Activated CD4-positive, alpha-beta T cell treated with anti-CD3 and anti-CD28 coated beads for 36 hours (primary cell): Measurements from ENCODE around the gene CR1L. TPM values are rescaled to one million over a fixed set of nuclear protein-coding genes. Genes with fewer than 3 reads are reported as not detected.
A peak's percentile ranks its signal among the peaks of the same experiment; 100 is the strongest.
"Not testable (repeated sequence)": the region's sequence is repeated elsewhere in the genome, so short reads cannot be mapped to it uniquely, and the experiment has no call there.

Experiments used
- ATAC-seq: fragments of 200-7000 bp; cut with Tn5 transposase; one replicate; pipeline ENCODE4 v1.10.0; 2021; ENCODE audit warnings: mild to moderate bottlenecking, moderate library complexity
- CTCF ChIA-PET: fragments of 350-600 bp; sonication (Branson Sonifier 250); formaldehyde crosslinking; loops from one replicate; lab custom pipeline; 2021; ENCODE audit warnings: antibody characterized with exemption; lab: Charles Lee
- POLR2A ChIA-PET: fragments of 350-600 bp; sonication (Branson Sonifier 250); formaldehyde crosslinking; loops from one replicate; lab custom pipeline; 2021; ENCODE audit warnings: antibody characterized with exemption, inconsistent platforms; lab: Charles Lee
- DNase-seq: peaks from one replicate; pipeline ENCODE4 v3.0.0-alpha.2; 2020
- H3K27ac Mint-ChIP-seq: one replicate; pipeline ENCODE4 v1.8.0; 2021; ENCODE audit warnings: mixed read lengths
- H3K27me3 Mint-ChIP-seq: one replicate; pipeline ENCODE4 v1.8.0; 2021; ENCODE audit warnings: mixed read lengths
- H3K36me3 Mint-ChIP-seq: one replicate; pipeline ENCODE4 v1.8.0; 2021; ENCODE audit warnings: low read depth, mixed read lengths
- H3K4me1 Mint-ChIP-seq: one replicate; pipeline ENCODE4 v1.8.0; 2021; ENCODE audit warnings: mixed read lengths
- H3K4me3 Mint-ChIP-seq: one replicate; pipeline ENCODE4 v1.8.0; 2021; ENCODE audit warnings: mild to moderate bottlenecking, moderate library complexity, mixed read lengths
- H3K9me3 Mint-ChIP-seq: one replicate; pipeline ENCODE4 v1.8.0; 2021; ENCODE audit warnings: low read depth, mixed read lengths
- intact Hi-C, 2 experiments: fragments of 100-400 bp; cut with DNase I in 1 of 2; cut with micrococcal nuclease in 1 of 2; formaldehyde crosslinking; loops; one replicate each; pipeline versions ENCODE4 v1.14.2 to v1.15.1; 2022 to 2024; cut with DNase I, micrococcal nuclease
- total RNA-seq, 2 experiments: library from RNA; stranded (reverse); gene quantifications; one replicate each; pipeline ENCODE4 v1.2.3, GENCODE V29; 2021

CR1L gene
- total RNA-seq: not detected

DNA sequence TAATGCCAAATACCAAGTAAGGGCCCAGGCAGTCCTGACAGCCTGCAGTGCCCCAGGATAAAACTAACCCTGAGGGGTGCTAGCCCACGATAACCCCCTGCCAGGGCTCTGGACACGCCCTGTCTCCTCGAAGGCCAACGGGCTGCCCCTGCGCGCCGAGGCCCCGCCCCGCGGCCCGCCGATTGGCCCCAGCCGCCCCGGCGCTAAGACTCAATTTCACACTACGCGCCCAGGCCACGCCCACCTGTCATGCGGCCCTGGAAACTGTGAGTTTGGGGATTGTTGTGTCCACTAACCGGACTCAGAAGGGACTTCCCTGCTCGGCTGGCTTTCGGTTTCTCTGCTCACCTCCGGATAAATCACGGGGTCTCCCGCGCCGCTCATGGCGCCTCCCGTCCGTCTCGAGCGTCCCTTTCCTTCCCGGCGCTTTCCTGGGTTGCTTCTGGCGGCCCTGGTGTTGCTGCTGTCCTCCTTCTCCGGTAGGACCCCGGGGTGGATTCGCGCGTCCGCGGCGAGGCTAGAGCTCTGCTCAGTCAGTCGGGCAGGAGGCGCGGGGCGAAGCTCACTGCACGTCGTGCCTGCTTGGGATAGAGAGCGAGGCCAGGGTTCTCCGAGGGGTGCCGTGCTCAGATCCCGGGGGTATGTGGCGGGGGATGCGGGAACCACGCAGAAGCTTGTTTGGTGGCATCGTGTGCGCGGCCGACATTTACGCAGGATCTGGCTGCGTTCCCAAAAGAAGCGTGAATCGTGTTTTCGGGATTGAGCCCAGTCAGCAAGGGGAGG is at the start of gene CR1L:
Gene CR1L, plus strand, starts transcription at position 282 of the 783 bp plus-strand sequence. Its CDS starts 101 bp downstream, at position 383.
- H3K4me1 Mint-ChIP-seq: peaks cover 8% of the 10 kb centered on the region
- ATAC-seq: peak; percentile 100
- no peak within 1 kb of the TSS for H3K27ac Mint-ChIP-seq
- H3K27me3 Mint-ChIP-seq: peaks cover 15% of the 10 kb centered on the region
- DNase-seq: peak; percentile 88
- no peaks in the 10 kb centered on the region for H3K36me3 Mint-ChIP-seq
- ChIA-PET POLR2A (no interaction called here), CTCF (interaction anchor here (0.8 kb wide), 1 partner anchor 25 kb away, joined by 3 read pairs; no protein-coding TSS in a partner anchor)
- H3K9me3 Mint-ChIP-seq: no peaks in the 10 kb centered on the region
- peak within 1 kb of the TSS; percentile 64 for H3K4me3 Mint-ChIP-seq
- intact Hi-C loops: loop anchor here in 1 of 2 experiments (5.0 kb wide), 2 partner anchors 152 to 442 kb away; no protein-coding TSS in a partner anchor

GRCh38 chr1:207603777-207604176 is 41.2 kb upstream of the CR1L start:
- no peaks in the 10 kb centered on the region for H3K27me3 Mint-ChIP-seq
- ChIA-PET CTCF (no interaction called here), POLR2A (no interaction called here)
- no peak overlapping the region for H3K4me3 Mint-ChIP-seq
- no peak for DNase-seq
- intact Hi-C loops: no loop called here
- ATAC-seq: no peak
- H3K36me3 Mint-ChIP-seq: no peaks in the 10 kb centered on the region
- no peaks in the 10 kb centered on the region for H3K4me1 Mint-ChIP-seq
- H3K9me3 Mint-ChIP-seq: no peaks in the 10 kb centered on the region
- no peak overlapping the region for H3K27ac Mint-ChIP-seq

- POLR2A ChIA-PET: no interaction called here
- no peaks in the 10 kb centered on the region for H3K9me3 Mint-ChIP-seq
- ATAC-seq (no peak), DNase-seq (no peak)
- H3K36me3 Mint-ChIP-seq: no peaks in the 10 kb centered on the region
- CTCF ChIA-PET: interaction anchor here (1.0 to 2.9 kb wide), 3 partner anchors 14 to 184 kb away, joined by 3 to 7 read pairs (median 7); no protein-coding TSS in a partner anchor
- no peaks in the 10 kb centered on the region for H3K4me1 Mint-ChIP-seq
- no peak overlapping the region for H3K27ac Mint-ChIP-seq
- no peaks in the 10 kb centered on the region for H3K27me3 Mint-ChIP-seq
- intact Hi-C loops: no loop called here
- H3K4me3 Mint-ChIP-seq: no peak overlapping the region
Measured at GRCh38 chr1:207605444-207606361, 39.2 kb upstream of the CR1L start.

- H3K27me3 Mint-ChIP-seq: no peaks in the 10 kb centered on the region
- ChIA-PET CTCF (interaction anchor here (2.9 kb wide), 1 partner anchor 14 kb away, joined by 7 read pairs; no protein-coding TSS in a partner anchor), POLR2A (no interaction called here)
- H3K9me3 Mint-ChIP-seq: no peaks in the 10 kb centered on the region
- DNase-seq (no peak), ATAC-seq (no peak)
- no peak overlapping the region for H3K27ac Mint-ChIP-seq
- H3K4me1 Mint-ChIP-seq: no peaks in the 10 kb centered on the region
- H3K4me3 Mint-ChIP-seq: no peak overlapping the region
- H3K36me3 Mint-ChIP-seq: no peaks in the 10 kb centered on the region
- intact Hi-C loops: no loop called here
Measured at GRCh38 chr1:207606362-207606755, 38.6 kb upstream of the CR1L start.

GRCh38 chr1:207612762-207613161 is 32.2 kb upstream of the CR1L start:
- CTCF ChIA-PET: interaction anchor here (1.0 kb wide), 1 partner anchor 17 kb away, joined by 3 read pairs; no protein-coding TSS in a partner anchor
- POLR2A ChIA-PET: no interaction called here
- DNase-seq: no peak
- no peak overlapping the region for H3K27ac Mint-ChIP-seq
- H3K4me3 Mint-ChIP-seq: no peak overlapping the region
- H3K27me3 Mint-ChIP-seq: no peaks in the 10 kb centered on the region
- H3K9me3 Mint-ChIP-seq: peaks cover 3% of the 10 kb centered on the region
- no peaks in the 10 kb centered on the region for H3K36me3 Mint-ChIP-seq
- no peaks in the 10 kb centered on the region for H3K4me1 Mint-ChIP-seq
- intact Hi-C loops: no loop called here
- ATAC-seq: no peak

- CTCF ChIA-PET: interaction anchor here (0.6 to 2.9 kb wide), 16 partner anchors 9 to 684 kb away, joined by 3 to 29 read pairs (median 4); partner anchors contain the start of gene CR1L
- no peak overlapping the region for H3K4me3 Mint-ChIP-seq
- ATAC-seq (peak; percentile 90), DNase-seq (peak; percentile 14)
- H3K27me3 Mint-ChIP-seq: no peaks in the 10 kb centered on the region
- intact Hi-C loops: loop anchor here in 1 of 2 experiments (1.0 kb wide), 1 partner anchor 41 kb away; no protein-coding TSS in a partner anchor
- H3K27ac Mint-ChIP-seq: no peak overlapping the region
- no peaks in the 10 kb centered on the region for H3K36me3 Mint-ChIP-seq
- H3K9me3 Mint-ChIP-seq: no peaks in the 10 kb centered on the region
- H3K4me1 Mint-ChIP-seq: no peaks in the 10 kb centered on the region
- POLR2A ChIA-PET: interaction anchor here (0.6 kb wide), 1 partner anchor 10 kb away, joined by 3 read pairs; no protein-coding TSS in a partner anchor
Measured at GRCh38 chr1:207619871-207620542, 24.9 kb upstream of the CR1L start.

GRCh38 chr1:207620543-207620893 is 24.4 kb upstream of the CR1L start:
- ChIA-PET CTCF (interaction anchor here (0.6 to 2.9 kb wide), 15 partner anchors 9 to 685 kb away, joined by 3 to 29 read pairs (median 5); no protein-coding TSS in a partner anchor), POLR2A (interaction anchor here (0.6 kb wide), 1 partner anchor 10 kb away, joined by 3 read pairs; no protein-coding TSS in a partner anchor)
- H3K9me3 Mint-ChIP-seq: no peaks in the 10 kb centered on the region
- H3K27me3 Mint-ChIP-seq: no peaks in the 10 kb centered on the region
- no peaks in the 10 kb centered on the region for H3K4me1 Mint-ChIP-seq
- H3K4me3 Mint-ChIP-seq: no peak overlapping the region
- intact Hi-C loops: loop anchor here in 1 of 2 experiments (1.0 kb wide), 1 partner anchor 41 kb away; no protein-coding TSS in a partner anchor
- no peaks in the 10 kb centered on the region for H3K36me3 Mint-ChIP-seq
- DNase-seq: no peak
- no peak for ATAC-seq
- no peak overlapping the region for H3K27ac Mint-ChIP-seq

DNA sequence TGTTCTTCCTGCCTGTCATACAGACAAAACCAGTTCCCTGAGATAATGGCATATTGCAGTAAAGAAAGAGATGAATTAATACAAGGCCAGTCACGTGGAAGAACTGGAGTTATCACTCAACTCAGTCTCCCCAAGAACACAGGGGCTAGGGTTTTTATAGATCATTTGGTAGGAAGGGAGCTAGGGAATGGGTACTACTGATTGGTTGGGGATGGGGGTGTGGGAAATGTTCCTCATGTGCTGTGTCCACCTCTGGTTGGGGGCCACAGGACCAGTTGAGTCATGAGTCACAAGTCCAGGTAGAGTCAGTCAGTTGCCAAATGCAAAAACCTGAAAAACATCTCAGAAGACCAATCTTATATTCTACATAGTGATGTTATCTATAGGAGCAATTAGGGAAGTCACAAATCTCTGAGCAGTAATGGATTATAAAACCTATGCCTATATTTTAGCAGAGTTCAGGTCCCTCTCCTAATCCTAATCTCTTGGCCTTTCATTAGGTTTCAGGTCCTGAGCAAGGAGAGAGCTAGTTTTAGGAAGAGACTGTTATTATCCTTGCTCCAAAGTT is 19.3 kb upstream of the CR1L start:
- CTCF ChIA-PET, H3K36me3 Mint-ChIP-seq, H3K9me3 Mint-ChIP-seq, H3K27me3 Mint-ChIP-seq, H3K4me3 Mint-ChIP-seq, ATAC-seq, POLR2A ChIA-PET, H3K4me1 Mint-ChIP-seq, DNase-seq, intact Hi-C loops, H3K27ac Mint-ChIP-seq: not testable (repeated sequence)

GRCh38 chr1:207626972-207627337 is 18.0 kb upstream of the CR1L start:
- intact Hi-C loops: no loop called here
- CTCF ChIA-PET: no interaction called here

DNA sequence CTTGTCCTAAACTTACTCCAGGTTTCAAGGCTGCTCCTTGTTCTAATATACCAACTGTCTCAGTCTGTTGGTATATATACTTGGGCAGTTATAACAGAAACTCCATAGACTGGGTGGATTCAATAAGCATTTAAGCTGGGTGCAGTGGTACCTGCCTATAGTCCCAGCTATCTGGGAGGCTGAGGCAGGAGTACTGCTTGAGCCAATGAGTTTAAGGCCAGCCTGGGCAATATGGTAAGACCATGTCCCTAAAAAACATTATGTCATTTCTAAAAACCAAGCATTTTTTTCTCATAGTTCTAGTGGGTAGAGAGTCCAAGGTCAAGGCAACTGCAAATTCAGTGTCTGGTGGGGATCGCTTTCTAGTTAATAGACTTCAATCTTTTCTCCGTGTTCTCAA is 17.4 kb upstream of the CR1L start:
- ChIA-PET CTCF (interaction anchor here (3.6 kb wide), 1 partner anchor 8 kb away, joined by 18 read pairs; no protein-coding TSS in a partner anchor), POLR2A (no interaction called here)
- intact Hi-C loops: no loop called here
- DNase-seq (no peak), ATAC-seq (no peak)
- no peaks in the 10 kb centered on the region for H3K4me1 Mint-ChIP-seq
- H3K4me3 Mint-ChIP-seq: no peak overlapping the region
- no peaks in the 10 kb centered on the region for H3K9me3 Mint-ChIP-seq
- no peaks in the 10 kb centered on the region for H3K36me3 Mint-ChIP-seq
- no peak overlapping the region for H3K27ac Mint-ChIP-seq
- no peaks in the 10 kb centered on the region for H3K27me3 Mint-ChIP-seq

More at GRCh38 chr1:207626972-207627337, 18.0 kb upstream of the CR1L start:
- ATAC-seq (no peak), DNase-seq (no peak)
- H3K36me3 Mint-ChIP-seq: no peaks in the 10 kb centered on the region
- no peaks in the 10 kb centered on the region for H3K4me1 Mint-ChIP-seq
- H3K27me3 Mint-ChIP-seq: no peaks in the 10 kb centered on the region
- H3K9me3 Mint-ChIP-seq: no peaks in the 10 kb centered on the region
- no peak overlapping the region for H3K27ac Mint-ChIP-seq
- POLR2A ChIA-PET: no interaction called here
- no peak overlapping the region for H3K4me3 Mint-ChIP-seq
